GM19240 (cell line): ENCODE measurements around the gene ATF6.
"Not testable (repeated sequence)": the region's sequence is repeated elsewhere in the genome, so short reads cannot be mapped to it uniquely, and the experiment has no call there.

ENCODE experiments used
- DNase-seq: peaks from one replicate; pipeline ENCODE4 v3.0.0; 2011; ENCODE audit warnings: low spot score; ENCODE audit not compliant: insufficient read length

ATF6 gene

GRCh38 chr1:161777261-161777660 lies 11.1 kb downstream of the ATF6 start:
- DNase-seq: no peak

DNA sequence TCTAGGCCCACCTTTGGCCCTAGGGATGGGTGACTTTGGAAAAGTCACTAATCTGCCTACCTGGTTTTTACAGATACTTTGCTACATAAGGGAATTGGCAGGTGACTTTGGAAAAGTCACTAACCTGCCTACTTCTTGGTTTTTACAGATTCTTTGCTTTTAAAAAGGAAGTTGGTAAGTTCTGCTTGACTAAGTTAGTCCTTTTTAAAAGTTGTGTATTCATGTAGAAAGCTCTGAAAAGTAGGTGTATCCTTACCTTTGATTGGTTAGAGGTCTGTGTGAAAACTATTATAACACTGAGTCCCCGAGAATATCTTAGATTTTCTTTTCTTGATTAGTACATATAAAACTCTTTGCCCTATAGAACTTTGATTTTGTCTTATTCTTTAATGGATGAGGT lies 12.4 kb downstream of the ATF6 start:
- DNase-seq: no peak

GRCh38 chr1:161779393-161779792 lies 13.3 kb downstream of the ATF6 start:
- DNase-seq: no peak

DNA sequence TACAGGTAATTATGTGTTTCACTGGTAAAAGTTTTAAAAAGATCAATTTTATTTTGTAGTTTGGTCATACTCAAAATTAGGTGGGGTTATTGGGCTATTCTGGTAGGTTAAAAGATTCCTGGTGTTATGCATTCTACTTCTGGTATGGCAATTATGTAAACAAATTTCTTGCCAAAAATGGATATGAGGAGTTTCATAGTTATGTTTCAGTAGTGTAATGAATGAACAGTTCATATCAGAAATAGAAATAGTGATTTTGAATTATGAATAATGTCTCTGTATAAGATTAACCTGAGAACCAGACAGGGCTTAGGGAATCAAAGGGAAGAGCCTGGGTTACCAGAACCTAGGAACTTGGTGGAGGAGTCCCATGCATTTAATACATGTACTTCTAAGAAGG lies 15.9 kb downstream of the ATF6 start:
- DNase-seq: no peak

GRCh38 chr1:161782886-161783285 lies 16.8 kb downstream of the ATF6 start:
- DNase-seq: no peak

- DNase-seq: no peak
Measured at GRCh38 chr1:161784968-161785367, 18.8 kb downstream of the ATF6 start.

GRCh38 chr1:161787355-161787754 lies 21.2 kb downstream of the ATF6 start:
- no peak for DNase-seq

- DNase-seq: no peak
Measured at GRCh38 chr1:161790587-161791317, 24.6 kb downstream of the ATF6 start.

GRCh38 chr1:161791904-161792655 lies 26.0 kb downstream of the ATF6 start:
- DNase-seq: no peak

GRCh38 chr1:161792740-161793139 lies 26.6 kb downstream of the ATF6 start:
- no peak for DNase-seq

- no peak for DNase-seq
Measured at GRCh38 chr1:161799792-161800191, 33.7 kb downstream of the ATF6 start.

DNA sequence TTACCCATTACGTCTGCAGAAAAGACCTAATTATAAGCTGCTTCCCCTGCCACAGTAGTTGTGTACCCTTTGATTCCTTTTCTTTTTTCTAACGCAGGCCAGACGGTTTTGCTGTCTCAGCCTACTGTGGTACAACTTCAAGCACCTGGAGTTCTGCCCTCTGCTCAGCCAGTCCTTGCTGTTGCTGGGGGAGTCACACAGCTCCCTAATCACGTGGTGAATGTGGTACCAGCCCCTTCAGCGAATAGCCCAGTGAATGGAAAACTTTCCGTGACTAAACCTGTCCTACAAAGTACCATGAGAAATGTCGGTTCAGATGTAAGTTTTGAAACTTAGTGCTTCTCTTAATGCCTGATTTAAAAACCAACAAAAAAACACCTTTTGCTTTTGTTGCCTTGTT lies 35.8 kb downstream of the ATF6 start:
- no peak for DNase-seq

- DNase-seq: no peak
Measured at GRCh38 chr1:161803181-161803580, 37.1 kb downstream of the ATF6 start.

DNA sequence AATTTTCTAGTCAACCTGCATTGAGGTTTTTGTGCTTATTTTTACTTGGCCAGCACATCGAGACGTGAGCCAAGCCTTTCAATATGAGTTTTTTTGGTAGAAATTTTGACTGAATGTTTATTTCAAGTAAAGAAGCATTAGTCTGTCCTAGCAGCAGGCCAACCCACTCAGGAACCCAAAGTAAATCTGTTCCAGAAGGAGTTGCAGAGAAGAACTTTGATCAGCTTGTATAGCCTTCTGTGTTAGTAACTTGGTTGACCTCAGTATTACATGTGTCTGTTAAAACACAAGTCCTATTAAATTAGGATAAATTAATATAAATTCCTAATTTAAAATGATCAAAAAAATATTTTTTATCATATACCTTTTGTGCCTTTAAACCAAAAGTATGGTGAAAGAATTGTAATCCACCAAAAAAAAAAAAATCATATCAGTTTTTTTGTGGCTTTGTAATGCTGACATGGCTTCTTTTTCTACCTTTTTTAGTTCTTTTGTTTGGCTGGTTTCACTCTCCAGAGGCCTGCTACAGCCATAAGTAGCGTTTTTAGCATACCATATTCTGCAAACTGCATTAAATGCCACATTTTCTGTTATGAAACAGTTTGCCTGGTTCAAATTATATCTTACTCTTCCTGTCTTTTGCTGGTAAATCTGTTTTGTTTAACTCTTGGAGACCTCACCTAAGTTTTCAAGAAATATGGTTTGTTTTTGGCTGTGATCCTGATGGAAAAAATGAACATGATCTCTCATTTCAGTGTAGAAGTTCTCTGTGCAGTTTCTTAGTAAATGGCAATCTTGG lies 39.5 kb downstream of the ATF6 start:
- no peak for DNase-seq

DNA sequence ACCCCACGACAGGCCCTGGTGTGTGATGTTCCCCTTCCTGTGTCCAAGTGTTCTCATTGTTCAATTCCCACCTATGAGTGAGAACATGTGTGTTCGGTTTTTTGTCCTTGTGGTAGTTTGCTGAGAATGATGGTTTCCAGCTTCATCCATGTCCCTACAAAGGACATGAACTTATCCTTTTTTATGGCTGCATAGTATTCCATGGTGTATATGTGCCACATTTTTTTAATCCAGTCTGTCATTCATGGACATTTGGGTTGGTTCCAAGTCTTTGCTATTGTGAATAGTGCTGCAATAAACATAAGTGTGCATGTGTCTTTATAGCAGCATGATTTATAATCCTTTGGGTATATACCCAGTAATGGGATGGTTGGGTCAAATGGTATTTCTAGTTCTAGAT lies 43.1 kb downstream of the ATF6 start:
- not testable (repeated sequence) for DNase-seq

- DNase-seq: not testable (repeated sequence)
Measured at GRCh38 chr1:161809656-161810055, 43.5 kb downstream of the ATF6 start.

DNA sequence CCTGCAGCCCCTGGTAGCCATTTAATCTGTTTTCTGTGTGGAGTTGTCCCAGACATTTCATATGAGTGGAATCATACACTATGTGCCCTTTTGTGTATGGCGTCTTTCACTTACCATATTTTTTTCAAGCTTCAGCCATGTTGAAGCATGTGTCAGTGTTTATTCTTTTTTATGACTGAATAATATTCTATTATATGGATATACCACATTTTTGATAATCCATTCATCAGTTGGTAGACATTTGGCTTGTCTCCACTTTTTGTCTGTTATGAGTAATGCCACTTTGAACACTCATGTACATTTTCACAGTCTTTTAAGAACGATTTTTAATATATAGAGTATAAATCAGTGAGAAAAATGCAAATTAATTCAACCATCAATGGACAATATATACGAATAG lies 44.7 kb downstream of the ATF6 start:
- DNase-seq: no peak

GRCh38 chr1:161816201-161816600 lies 50.1 kb downstream of the ATF6 start:
- DNase-seq: no peak

DNA sequence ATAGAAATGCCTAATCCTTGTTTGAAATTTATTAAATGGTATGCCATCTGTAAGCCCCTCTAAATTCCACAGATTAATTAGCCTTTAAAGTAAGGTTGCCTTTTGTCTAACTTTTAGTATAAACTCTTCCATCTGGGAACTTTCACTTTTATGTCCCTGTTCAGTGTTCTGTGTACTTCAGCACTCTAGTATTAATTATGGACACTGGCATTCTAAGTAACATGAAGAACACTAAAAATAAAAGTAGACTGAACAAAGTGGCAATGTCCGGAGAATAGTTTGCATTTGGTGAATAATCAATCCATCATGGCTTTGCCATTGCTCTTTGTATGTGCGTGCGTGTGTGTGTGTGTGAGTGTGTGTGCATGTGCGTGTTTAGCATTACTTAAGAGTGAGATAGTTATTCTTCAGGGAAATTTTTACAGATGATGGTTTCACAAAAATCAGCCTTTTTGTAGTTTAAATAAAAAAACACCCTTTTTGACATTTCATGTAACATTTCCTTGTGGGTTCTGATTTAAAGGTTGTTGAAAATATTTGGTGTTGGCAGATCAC lies 51.1 kb downstream of the ATF6 start:
- DNase-seq: no peak

DNA sequence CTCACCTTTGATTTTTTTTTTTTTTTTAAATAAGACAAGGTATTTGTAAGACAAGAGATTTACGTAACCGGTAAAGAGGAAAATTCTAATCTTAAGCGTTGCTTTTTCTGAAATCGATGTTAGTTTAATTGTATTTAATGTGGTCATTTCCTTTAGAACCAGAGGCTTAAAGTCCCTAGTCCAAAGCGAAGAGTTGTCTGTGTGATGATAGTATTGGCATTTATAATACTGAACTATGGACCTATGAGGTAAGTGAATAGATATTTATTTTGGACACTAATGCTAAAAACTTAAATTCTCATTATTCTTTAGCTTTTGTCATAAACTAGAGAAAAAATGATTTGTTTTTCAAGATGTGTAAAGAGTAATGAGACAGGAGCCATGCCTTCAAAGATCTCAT lies 54.8 kb downstream of the ATF6 start:
- DNase-seq: no peak

GRCh38 chr1:161824618-161825017 lies 58.5 kb downstream of the ATF6 start:
- DNase-seq: no peak

DNA sequence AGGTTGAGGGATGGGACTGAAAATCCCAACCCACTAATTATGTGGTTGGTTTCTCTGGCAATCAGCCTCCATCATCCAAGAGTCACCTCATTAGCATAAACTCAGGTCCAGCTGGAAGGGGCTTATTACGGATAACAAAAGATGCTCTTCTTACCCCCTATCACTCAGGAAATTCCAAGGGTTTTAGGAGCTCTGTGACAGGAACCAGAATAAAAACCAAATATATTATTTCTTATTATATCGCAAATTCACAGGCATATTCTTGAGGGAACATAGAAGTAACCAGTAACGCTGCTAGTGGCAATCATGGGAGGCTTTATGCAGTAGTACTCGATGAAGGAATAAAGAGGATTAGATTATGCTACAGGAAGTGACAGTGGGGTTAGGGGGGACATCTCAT lies 59.7 kb downstream of the ATF6 start:
- DNase-seq: no peak
